GM12878 (cell line): ENCODE results near the gene TNFAIP1. TPM values are rescaled to one million over a fixed set of nuclear protein-coding genes. Genes with fewer than 3 reads are reported as not detected.

Source experiments
- ATAC-seq: fragments of 200-7000 bp; cut with Tn5 transposase; 3 replicates; pipeline ENCODE4 v1.9.1; 2020; ENCODE audit warnings: mild to moderate bottlenecking, moderate library complexity
- BruUV-seq: library from RNA; stranded (reverse); fragments of 400-500 nt; replicated peaks from 2 replicates; lab custom pipeline; 2021; lab: Mats Ljungman, UMichigan
- CTCF ChIA-PET: fragments of 300-600 bp; sonication (Branson Sonifier 250); formaldehyde crosslinking; extraction: SDS; loops from one replicate; lab custom pipeline; 2021; ENCODE audit warnings: inconsistent platforms; lab: Yijun Ruan, JAX
- POLR2A ChIA-PET: fragments of 350-600 bp; formaldehyde crosslinking; extraction: SDS; loops from one replicate; lab custom pipeline; 2021; ENCODE audit warnings: inconsistent platforms; lab: Charles Lee
- RAD21 ChIA-PET: fragments of 300-600 bp; sonication (Branson Sonifier 250); formaldehyde crosslinking; loops from one replicate; lab custom pipeline; 2023; ENCODE audit warnings: antibody characterized with exemption; ENCODE audit not compliant: unreplicated experiment; lab: Charles Lee
- SMC1A ChIA-PET: fragments of 300-600 bp; sonication (Branson Sonifier 250); formaldehyde crosslinking; loops from one replicate; lab custom pipeline; 2023; ENCODE audit not compliant: unreplicated experiment, uncharacterized antibody; lab: Charles Lee
- DNase-seq: peaks from one replicate; pipeline ENCODE4 v3.0.0-alpha.2; 2011; ENCODE audit warnings: low read depth, low spot score
- FAIRE-seq: peaks from 3 replicates; lab custom pipeline; 2011; peaks lifted over from hg19 to GRCh38; lab: Jason Lieb, UNC
- H2AFZ ChIP-seq: 2 replicates; pipeline ENCODE4 v1.6.0; 2011; ENCODE audit warnings: low read depth, low read length, control low read depth; ENCODE audit not compliant: control insufficient read depth
- H3K27ac ChIP-seq: 2 replicates; pipeline ENCODE4 v1.5.1; 2011; ENCODE audit warnings: control low read depth; ENCODE audit not compliant: control insufficient read depth, insufficient read depth
- H3K27me3 ChIP-seq, 2 experiments: replicated peaks in 1 of 2; 2 replicates each; pipeline versions ENCODE4 v1.6.0 to v1.6.1; 2011; ENCODE audit warnings: low read length in 1 of 2; ENCODE audit not compliant: control insufficient read depth in 2 of 2, insufficient read depth in 2 of 2
- H3K36me3 ChIP-seq, 2 experiments: 2 replicates each; pipeline ENCODE4 v1.5.1; 2011; ENCODE audit warnings: low read length in 1 of 2; ENCODE audit not compliant: control insufficient read depth in 2 of 2, insufficient read depth in 2 of 2
- H3K4me1 ChIP-seq: 2 replicates; pipeline ENCODE4 v1.6.1; 2011; ENCODE audit warnings: mild to moderate bottlenecking, low read length, moderate library complexity, mixed read lengths; ENCODE audit not compliant: control insufficient read depth, insufficient read depth
- H3K4me2 ChIP-seq: 2 replicates; pipeline ENCODE4 v1.6.0; 2011; ENCODE audit warnings: control low read depth; ENCODE audit not compliant: control insufficient read depth, insufficient read depth
- H3K4me3 ChIP-seq: fragments of 200-600 bp; sonication (generic); 2 replicates; pipeline ENCODE4 v1.5.1; 2016
- H3K79me2 ChIP-seq: 2 replicates; pipeline ENCODE4 v1.6.0; 2011; ENCODE audit warnings: low read length; ENCODE audit not compliant: control insufficient read depth, insufficient read depth
- H3K9ac ChIP-seq: 2 replicates; pipeline ENCODE4 v1.8.0; 2011; ENCODE audit warnings: low read length, control low read depth, mixed read lengths; ENCODE audit not compliant: control insufficient read depth, insufficient read depth
- H3K9me3 ChIP-seq: replicated peaks from 3 replicates; pipeline ENCODE4 v1.5.1; 2011; ENCODE audit warnings: mild to moderate bottlenecking, low read length; ENCODE audit not compliant: control insufficient read depth, insufficient read depth
- H4K20me1 ChIP-seq: 2 replicates; pipeline ENCODE4 v1.6.0; 2011; ENCODE audit not compliant: control insufficient read depth, insufficient read depth
- EGR1 ChIP-seq, 2 experiments: IDR thresholded peaks; 1 replicate in 1 of 2; 2 replicates in 1 of 2; pipeline ENCODE4 v1.6.1; 2011 to 2012; ENCODE audit warnings: low read depth in 2 of 2, low read length in 2 of 2, borderline replicate concordance in 1 of 2, mild to moderate bottlenecking in 1 of 2, moderate library complexity in 1 of 2
- ESRRA ChIP-seq: IDR thresholded peaks from 2 replicates; pipeline ENCODE4 v1.6.1; 2012; ENCODE audit warnings: mild to moderate bottlenecking, low read length, improper control_type of control experiment
- FOXK2 ChIP-seq: fragments of 450-650 bp; IDR thresholded peaks from 2 replicates; pipeline ENCODE4 v1.6.1; 2017; ENCODE audit warnings: mild to moderate bottlenecking, moderate library complexity
- HDAC2 ChIP-seq: fragments of 200-600 bp; sonication (generic); IDR thresholded peaks from 2 replicates; pipeline ENCODE4 v1.6.1; 2017
- IKZF1 ChIP-seq: fragments of 450-650 bp; conservative IDR thresholded peaks from 2 replicates; pipeline ENCODE4 v1.6.1; 2017; ENCODE audit warnings: antibody characterized with exemption, mild to moderate bottlenecking
- IKZF2 ChIP-seq, 2 experiments: fragments of 450-650 bp; IDR thresholded peaks; 2 replicates each; pipeline ENCODE4 v1.6.1; 2017; ENCODE audit warnings: mild to moderate bottlenecking in 2 of 2, moderate library complexity in 2 of 2
- KDM1A ChIP-seq: fragments of 200-600 bp; sonication (generic); IDR thresholded peaks from 2 replicates; pipeline ENCODE4 v1.6.1; 2016; ENCODE audit warnings: borderline replicate concordance
- NR2C2 ChIP-seq: IDR thresholded peaks from 2 replicates; pipeline ENCODE4 v1.6.1; 2011; ENCODE audit warnings: borderline replicate concordance, low read depth; ENCODE audit not compliant: control insufficient read depth, insufficient read length
- POLR2A ChIP-seq: IDR thresholded peaks from 2 replicates; pipeline ENCODE4 v1.6.1; 2011; ENCODE audit warnings: low read depth, mild to moderate bottlenecking, low read length
- RBBP5 ChIP-seq: fragments of 200-600 bp; sonication (generic); conservative IDR thresholded peaks from 2 replicates; pipeline ENCODE4 v1.6.1; 2016
- SIN3A ChIP-seq: IDR thresholded peaks from 2 replicates; pipeline ENCODE4 v1.6.1; 2012; ENCODE audit warnings: low read depth, low read length, improper control_type of control experiment
- TCF3 ChIP-seq: IDR thresholded peaks from 2 replicates; pipeline ENCODE4 v1.6.1; 2012; ENCODE audit warnings: low read depth, mild to moderate bottlenecking, low read length, borderline replicate concordance; ENCODE audit not compliant: insufficient read depth
- WRNIP1 ChIP-seq: IDR thresholded peaks from 2 replicates; pipeline ENCODE4 v1.6.1; 2011; ENCODE audit warnings: low read depth, low read length, improper control_type of control experiment, borderline replicate concordance
- WGBS: methylation state at CpG from one replicate; pipeline ENCODE4 v1.1.6; 2016; ENCODE audit warnings: low lambda C conversion rate; ENCODE audit not compliant: insufficient replicate concordance, insufficient coverage; ENCODE audit errors: missing lambda C conversion rate; 5-methylcytosine and 5-hydroxymethylcytosine counted together
- in situ Hi-C: fragments of 300-500 bp; cut with MboI; formaldehyde crosslinking; loops from 9 replicates; pipeline ENCODE4 v1.14.3; 2018; ENCODE audit warnings: mixed read lengths
- intact Hi-C: fragments of 100-400 bp; cut with micrococcal nuclease; formaldehyde crosslinking; loops from one replicate; pipeline ENCODE4 v1.14.2; 2022; ENCODE audit not compliant: unreplicated experiment
- polyA plus RNA-seq, 11 experiments: library from polyadenylated mRNA; depleted of rRNA in 4 of 11; unstranded in 6 of 11; stranded (reverse) in 5 of 11; fragments of >200 nt; fragmentation: Nextera tagmentation in 4 of 11; fragmentation: Illumina TruSeq in 1 of 11; extraction: Ambion mirVana in 4 of 11; extraction: Trizol in 1 of 11; gene quantifications; 1 replicate in 1 of 11; 2 replicates in 10 of 11; pipeline versions ENCODE4 v1.2.1 to v1.2.3, GENCODE V29; 2011 to 2016; ENCODE audit warnings: inconsistent platforms in 2 of 11, missing spikeins in 2 of 11, low read depth in 1 of 11
- total RNA-seq, 4 experiments: library from RNA; depleted of rRNA in 3 of 4; stranded (reverse); fragments of >200 nt in 3 of 4; fragmentation: Illumina TruSeq in 1 of 4; extraction: Trizol in 1 of 4; gene quantifications; 2 replicates each; pipeline versions ENCODE4 v1.2.1 to v1.2.3, GENCODE V29; 2013 to 2021
- TF ChIP-seq, protein P1 (sequence below): fragments of 450-650 bp; IDR thresholded peaks from 2 replicates; pipeline ENCODE4 v1.6.1; 2017; ENCODE audit warnings: borderline replicate concordance
- TF ChIP-seq, protein P2 (sequence below): fragments of 450-650 bp; IDR thresholded peaks from 2 replicates; pipeline ENCODE4 v1.6.1; 2014; ENCODE audit warnings: mild to moderate bottlenecking

TNFAIP1 gene
- total and polyA plus RNA-seq, 10 of the 15 experiments (the other 5 are each of a cell fraction or from before 2014, with no cell fraction given) = 1.8 to 16.9 (median 11.7) TPM

GRCh38 chr17:28342313-28342712 is 6.8 kb downstream of the TNFAIP1 start:
- H3K4me2 ChIP-seq = no peak overlapping the region
- H3K79me2 ChIP-seq = no peaks in the 10 kb centered on the region
- BruUV-seq = no TSS peak
- H3K4me1 ChIP-seq = no peaks in the 10 kb centered on the region
- ChIA-PET POLR2A (no interaction called here), RAD21 (no interaction called here), CTCF (no interaction called here), SMC1A (no interaction called here)
- H3K9me3 ChIP-seq = no peaks in the 10 kb centered on the region
- H3K4me3 ChIP-seq = no peak overlapping the region
- H3K9ac ChIP-seq = no peak overlapping the region
- H4K20me1 ChIP-seq = no peaks in the 10 kb centered on the region
- peaks cover 14 to 20% of the 10 kb centered on the region in 2 experiments for H3K36me3 ChIP-seq
- DNase-seq (no peak), ATAC-seq (no peak), FAIRE-seq (no peak)
- 89% methylated on average over 14 of the region's 14 CpGs for WGBS
- no peak overlapping the region for H3K27ac ChIP-seq
- in situ Hi-C loops = loop anchor here (5.0 kb wide), 1 partner anchor 50 kb away; no protein-coding TSS in a partner anchor
- intact Hi-C loops = no loop called here
- no peaks in the 10 kb centered on the region for H3K27me3 ChIP-seq
- no peak overlapping the region for H2AFZ ChIP-seq
- TF ChIP-seq SIN3A (no peak), IKZF1 (no peak)
- TF ChIP-seq, protein P1, sequence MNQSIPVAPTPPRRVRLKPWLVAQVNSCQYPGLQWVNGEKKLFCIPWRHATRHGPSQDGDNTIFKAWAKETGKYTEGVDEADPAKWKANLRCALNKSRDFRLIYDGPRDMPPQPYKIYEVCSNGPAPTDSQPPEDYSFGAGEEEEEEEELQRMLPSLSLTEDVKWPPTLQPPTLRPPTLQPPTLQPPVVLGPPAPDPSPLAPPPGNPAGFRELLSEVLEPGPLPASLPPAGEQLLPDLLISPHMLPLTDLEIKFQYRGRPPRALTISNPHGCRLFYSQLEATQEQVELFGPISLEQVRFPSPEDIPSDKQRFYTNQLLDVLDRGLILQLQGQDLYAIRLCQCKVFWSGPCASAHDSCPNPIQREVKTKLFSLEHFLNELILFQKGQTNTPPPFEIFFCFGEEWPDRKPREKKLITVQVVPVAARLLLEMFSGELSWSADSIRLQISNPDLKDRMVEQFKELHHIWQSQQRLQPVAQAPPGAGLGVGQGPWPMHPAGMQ = no peak

GRCh38 chr17:28343491-28343932 is 8.0 kb downstream of the TNFAIP1 start:
- Histone ChIP-seq H3K27me3 (no peaks in the 10 kb centered on the region), H3K4me3 (no peak overlapping the region), H4K20me1 (no peaks in the 10 kb centered on the region), H3K9ac (no peak overlapping the region), H3K27ac (no peak overlapping the region), H3K4me1 (no peaks in the 10 kb centered on the region), H3K36me3 (peaks cover 16 to 27% of the 10 kb centered on the region in 2 experiments), H3K9me3 (no peaks in the 10 kb centered on the region), H2AFZ (no peak overlapping the region), H3K79me2 (no peaks in the 10 kb centered on the region), H3K4me2 (no peak overlapping the region)
- SMC1A ChIA-PET = interaction anchor here (0.5 kb wide), 1 partner anchor 280 kb away, joined by 4 read pairs; no protein-coding TSS in a partner anchor
- DNase-seq = no peak
- POLR2A ChIA-PET = interaction anchor here (0.6 kb wide), 1 partner anchor 10 kb away, joined by 3 read pairs; no protein-coding TSS in a partner anchor
- intact Hi-C loops = no loop called here
- in situ Hi-C loops = loop anchor here (5.0 kb wide), 1 partner anchor 51 kb away; no protein-coding TSS in a partner anchor
- BruUV-seq = no TSS peak
- no peak; the same call in 2 of the 3 replicates for ATAC-seq
- WGBS = 93% methylated on average over 10 of the region's 10 CpGs
- RAD21 ChIA-PET = no interaction called here
- CTCF ChIA-PET = no interaction called here
- no peak for FAIRE-seq
- TF ChIP-seq TCF3 = no peak
- TF ChIP-seq, protein P2, sequence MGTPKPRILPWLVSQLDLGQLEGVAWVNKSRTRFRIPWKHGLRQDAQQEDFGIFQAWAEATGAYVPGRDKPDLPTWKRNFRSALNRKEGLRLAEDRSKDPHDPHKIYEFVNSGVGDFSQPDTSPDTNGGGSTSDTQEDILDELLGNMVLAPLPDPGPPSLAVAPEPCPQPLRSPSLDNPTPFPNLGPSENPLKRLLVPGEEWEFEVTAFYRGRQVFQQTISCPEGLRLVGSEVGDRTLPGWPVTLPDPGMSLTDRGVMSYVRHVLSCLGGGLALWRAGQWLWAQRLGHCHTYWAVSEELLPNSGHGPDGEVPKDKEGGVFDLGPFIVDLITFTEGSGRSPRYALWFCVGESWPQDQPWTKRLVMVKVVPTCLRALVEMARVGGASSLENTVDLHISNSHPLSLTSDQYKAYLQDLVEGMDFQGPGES = no peak
- no peak for TF ChIP-seq ESRRA
- TF ChIP-seq RBBP5 = no peak
- no peak for TF ChIP-seq EGR1 (IDR thresholded peaks at IDR 0.05; ENCODE audit: borderline replicate concordance in 1 of 2, low read depth in 2 of 2, low read length in 2 of 2)
- TF ChIP-seq POLR2A = no peak
- TF ChIP-seq FOXK2 = no peak
- TF ChIP-seq IKZF1 = no peak
- no peak for TF ChIP-seq HDAC2
- TF ChIP-seq WRNIP1 = no peak
- no peak for TF ChIP-seq NR2C2
- no peak for TF ChIP-seq IKZF2 (IDR thresholded peaks at IDR 0.05)
- TF ChIP-seq KDM1A = no peak
